ENCODE results near the gene GTPBP1. TPM values are rescaled to one million over a fixed set of nuclear protein-coding genes. Genes with fewer than 3 reads are reported as not detected.

GTPBP1 gene
- total and polyA plus RNA-seq, 2 of the 4 experiments (the other 2 are of a cell fraction), result 12.4 to 29.5 TPM

DNA sequence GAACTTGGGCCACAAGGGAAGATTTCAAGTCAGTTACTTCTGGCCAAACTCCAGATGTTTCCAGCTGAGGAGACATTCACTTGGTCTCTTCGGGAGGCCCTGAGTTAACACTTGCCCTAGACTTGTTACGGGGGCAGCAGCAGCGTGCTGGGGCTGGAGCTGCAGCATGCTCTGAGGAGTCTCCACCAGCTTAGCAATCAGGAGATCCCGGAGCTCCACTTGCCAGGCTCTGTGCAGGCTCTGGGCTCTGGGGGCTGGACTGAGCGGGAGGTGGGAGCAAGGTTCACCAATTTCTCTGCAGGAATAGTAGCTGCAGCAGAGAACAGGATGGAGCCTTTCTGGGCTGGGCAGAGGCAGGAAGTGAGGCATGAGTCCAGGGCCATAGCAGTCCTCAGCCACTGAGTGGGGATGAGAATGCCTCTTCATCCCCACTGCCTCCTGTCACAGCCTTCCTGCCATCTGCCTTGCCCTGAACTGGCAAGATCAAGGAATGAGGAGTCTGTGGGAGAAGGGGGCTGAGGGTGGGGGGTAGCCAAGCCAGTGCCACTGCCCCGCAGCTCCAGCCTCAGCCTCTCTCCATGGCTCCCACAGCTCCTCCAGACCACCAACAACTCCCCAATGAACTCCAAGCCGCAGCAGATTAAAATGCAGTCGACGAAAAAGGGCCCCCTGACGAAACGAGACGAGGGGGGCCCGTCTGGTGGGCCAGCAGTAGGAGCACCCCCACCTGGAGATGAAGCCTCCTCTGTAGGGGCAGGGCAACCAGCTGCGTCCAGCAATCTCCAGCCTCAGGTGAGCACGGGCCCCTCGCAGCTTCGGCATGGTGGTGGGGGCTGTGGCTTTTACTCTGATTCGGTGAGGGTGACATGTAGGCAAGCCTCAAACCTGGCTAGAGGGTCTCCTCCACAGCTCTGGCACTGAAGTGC is 23.4 kb downstream of the GTPBP1 start (continued):
- TF ChIP-seq, protein P1, sequence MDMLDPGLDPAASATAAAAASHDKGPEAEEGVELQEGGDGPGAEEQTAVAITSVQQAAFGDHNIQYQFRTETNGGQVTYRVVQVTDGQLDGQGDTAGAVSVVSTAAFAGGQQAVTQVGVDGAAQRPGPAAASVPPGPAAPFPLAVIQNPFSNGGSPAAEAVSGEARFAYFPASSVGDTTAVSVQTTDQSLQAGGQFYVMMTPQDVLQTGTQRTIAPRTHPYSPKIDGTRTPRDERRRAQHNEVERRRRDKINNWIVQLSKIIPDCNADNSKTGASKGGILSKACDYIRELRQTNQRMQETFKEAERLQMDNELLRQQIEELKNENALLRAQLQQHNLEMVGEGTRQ (IDR thresholded peaks at IDR 0.05; ENCODE audit: low read depth, low read length), result no peak
- no peak for TF ChIP-seq CEBPB (IDR thresholded peaks at IDR 0.05; ENCODE audit: low read depth, low read length)

DNA sequence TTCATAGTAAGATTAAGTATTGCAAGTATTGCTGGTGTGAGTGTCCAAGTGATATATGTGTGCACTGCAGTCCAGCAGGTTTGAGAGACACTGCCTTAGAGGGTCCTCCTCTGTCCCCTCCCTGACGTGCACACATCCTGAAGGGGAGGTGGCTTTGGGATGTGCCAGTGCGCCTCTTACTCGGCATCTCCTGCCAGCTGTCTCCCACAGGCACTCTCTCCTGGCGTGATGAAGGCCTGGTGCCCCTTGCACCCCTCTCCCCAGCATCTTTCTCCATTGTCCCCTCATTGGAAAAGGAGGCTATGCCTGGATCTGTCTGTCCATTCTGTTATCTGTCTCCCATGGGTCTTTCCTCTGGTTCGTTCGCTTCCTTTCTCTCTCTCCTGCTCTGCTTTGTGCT is 24.2 kb downstream of the GTPBP1 start:
- no peak overlapping the region for H3K4me2 ChIP-seq (ENCODE audit: low read depth, low read length)
- intact Hi-C loops (cut with micrococcal nuclease) (no loop called here), in situ Hi-C loops (cut with MboI; ENCODE audit: low sequenced_read_pairs) (no loop called here), dilution Hi-C loops (cut with HindIII; ENCODE audit: low sequenced_read_pairs, unreplicated experiment) (no loop called here)
- no peak overlapping the region for H2BK20ac ChIP-seq (ENCODE audit: low read depth, low read length)
- peaks cover 5% of the 10 kb centered on the region for H3K4me1 ChIP-seq (ENCODE audit: control insufficient read depth, insufficient read depth, low read length)
- ATAC-seq (ENCODE audit: low read depth) (no peak), DNase-seq (no peak)
- no peak overlapping the region for H3K9ac ChIP-seq (ENCODE audit: low read depth, low read length)
- BruUV-seq (replicated peaks), result no TSS peak
- H2BK5ac ChIP-seq (ENCODE audit: low read depth, low read length, poor library complexity, severe bottlenecking), result no peak overlapping the region
- no peak overlapping the region for H2BK15ac ChIP-seq (ENCODE audit: low read depth, low read length)
- 97% methylated on average over 6 of the region's 6 CpGs; no CpG with 5 or more reads in 1 of the 2 experiments for WGBS, 2 experiments (ENCODE audit: extremely low coverage in 2 of 2, insufficient read length in 1 of 2)
- H3K9me1 ChIP-seq (ENCODE audit: insufficient read depth, low read length), result no peaks in the 10 kb centered on the region
- H2AFZ ChIP-seq (replicated peaks; ENCODE audit: low read length, poor library complexity), result no peak overlapping the region
- H3K27ac ChIP-seq (ENCODE audit: insufficient read depth, low read length), result no peak overlapping the region
- H3K56ac ChIP-seq (ENCODE audit: extremely low read depth, insufficient read depth, low read length), result no peak overlapping the region
- peaks cover 0 to 22% of the 10 kb centered on the region in 2 experiments; a peak in 3 of 4 replicates for H3K79me1 ChIP-seq (ENCODE audit: low read depth in 1 of 2, low read length in 2 of 2)
- no peak overlapping the region for H2BK120ac ChIP-seq (ENCODE audit: low read depth, low read length)
- H3K4ac ChIP-seq (ENCODE audit: low read depth, low read length), result no peak overlapping the region
- ChIA-PET POLR2A (ENCODE audit: unreplicated experiment) (no interaction called here), CTCF (no interaction called here)
- H2AK5ac ChIP-seq (ENCODE audit: low read depth, low read length), result no peak overlapping the region
- H3K36me3 ChIP-seq (ENCODE audit: control insufficient read depth, insufficient read depth, low read length), result peaks cover 77% of the 10 kb centered on the region
- no peak overlapping the region for H3K23ac ChIP-seq (ENCODE audit: low read depth, low read length)
- H2AK9ac ChIP-seq (replicated peaks; ENCODE audit: low read depth, low read length, poor library complexity), result no peak overlapping the region
- peaks cover 14% of the 10 kb centered on the region for H4K20me1 ChIP-seq (ENCODE audit: insufficient read depth, low read length)
- no peak overlapping the region for H3K14ac ChIP-seq (replicated peaks; ENCODE audit: low read depth, low read length)
- H4K91ac ChIP-seq (ENCODE audit: insufficient read depth, low read depth, low read length), result no peak overlapping the region
- H4K8ac ChIP-seq (ENCODE audit: low read depth in 2 of 2, low read length in 2 of 2), result no peak overlapping the region
- H3K4me3 ChIP-seq (ENCODE audit: insufficient read depth, low read depth, low read length), result no peak overlapping the region
- no peaks in the 10 kb centered on the region for H3K27me3 ChIP-seq (ENCODE audit: control insufficient read depth, insufficient read depth, low read length)
- no peak overlapping the region for H4K5ac ChIP-seq (ENCODE audit: low read depth, low read length)
- no peak overlapping the region for H3K18ac ChIP-seq (ENCODE audit: low read depth, low read length)
- no peaks in the 10 kb centered on the region for H3K9me3 ChIP-seq (ENCODE audit: control insufficient read depth, insufficient read depth, low read length)
- TF ChIP-seq SMC3 (IDR thresholded peaks at IDR 0.05; ENCODE audit: low read depth, low read length) (no peak), NFE2L2 (IDR thresholded peaks at IDR 0.05; ENCODE audit: low read depth, low read length) (no peak), MAZ (IDR thresholded peaks at IDR 0.05; ENCODE audit: borderline replicate concordance, low read depth, low read length) (no peak), CEBPB (IDR thresholded peaks at IDR 0.05; ENCODE audit: low read depth, low read length) (no peak), FOS (IDR thresholded peaks at IDR 0.05; ENCODE audit: low read depth, low read length) (no peak), MXI1 (IDR thresholded peaks at IDR 0.05; ENCODE audit: borderline replicate concordance, low read depth, low read length) (no peak), RAD21 (IDR thresholded peaks at IDR 0.05; ENCODE audit: low read length) (no peak), BHLHE40 (IDR thresholded peaks at IDR 0.05; ENCODE audit: low read depth, low read length) (no peak), RFX5 (IDR thresholded peaks at IDR 0.05; ENCODE audit: low read depth, low read length) (no peak), RCOR1 (IDR thresholded peaks at IDR 0.05; ENCODE audit: insufficient replicate concordance, low read length) (no peak)
- TF ChIP-seq, protein P2, sequence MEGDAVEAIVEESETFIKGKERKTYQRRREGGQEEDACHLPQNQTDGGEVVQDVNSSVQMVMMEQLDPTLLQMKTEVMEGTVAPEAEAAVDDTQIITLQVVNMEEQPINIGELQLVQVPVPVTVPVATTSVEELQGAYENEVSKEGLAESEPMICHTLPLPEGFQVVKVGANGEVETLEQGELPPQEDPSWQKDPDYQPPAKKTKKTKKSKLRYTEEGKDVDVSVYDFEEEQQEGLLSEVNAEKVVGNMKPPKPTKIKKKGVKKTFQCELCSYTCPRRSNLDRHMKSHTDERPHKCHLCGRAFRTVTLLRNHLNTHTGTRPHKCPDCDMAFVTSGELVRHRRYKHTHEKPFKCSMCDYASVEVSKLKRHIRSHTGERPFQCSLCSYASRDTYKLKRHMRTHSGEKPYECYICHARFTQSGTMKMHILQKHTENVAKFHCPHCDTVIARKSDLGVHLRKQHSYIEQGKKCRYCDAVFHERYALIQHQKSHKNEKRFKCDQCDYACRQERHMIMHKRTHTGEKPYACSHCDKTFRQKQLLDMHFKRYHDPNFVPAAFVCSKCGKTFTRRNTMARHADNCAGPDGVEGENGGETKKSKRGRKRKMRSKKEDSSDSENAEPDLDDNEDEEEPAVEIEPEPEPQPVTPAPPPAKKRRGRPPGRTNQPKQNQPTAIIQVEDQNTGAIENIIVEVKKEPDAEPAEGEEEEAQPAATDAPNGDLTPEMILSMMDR (conservative IDR thresholded peaks at IDR 0.05; ENCODE audit: low read depth, low read length), result no peak
- TF ChIP-seq, protein P1 (IDR thresholded peaks at IDR 0.05; ENCODE audit: low read depth, low read length), result no peak

Data from IMR-90 (cell line).